GM23338 (cell line): ENCODE results near the gene REPS1. TPM values are rescaled to one million over a fixed set of nuclear protein-coding genes. Genes with fewer than 3 reads are reported as not detected.

Experiments
- ATAC-seq: fragments of 200-7000 bp; cut with Tn5 transposase; 3 replicates; pipeline ENCODE4 v1.9.1; 2020
- DNase-seq: peaks from one replicate; pipeline ENCODE4 v3.0.0-alpha.2; 2015; ENCODE audit warnings: low spot score
- H2AFZ ChIP-seq: fragments of 200-600 bp; sonication (generic); 2 replicates; pipeline ENCODE4 v1.8.0; 2016; ENCODE audit warnings: antibody characterized with exemption, mild to moderate bottlenecking, moderate library complexity
- H3F3A ChIP-seq: fragments of 200-600 bp; sonication (generic); replicated peaks from 2 replicates; pipeline ENCODE4 v1.8.0; 2017; ENCODE audit warnings: antibody characterized with exemption, mixed run types, low read depth
- H3K27ac ChIP-seq: fragments of 200-600 bp; sonication (generic); 2 replicates; pipeline ENCODE4 v1.6.1; 2016; ENCODE audit warnings: low read depth
- H3K27me3 ChIP-seq: fragments of 200-600 bp; sonication (generic); 2 replicates; pipeline ENCODE4 v1.8.0; 2016; ENCODE audit warnings: mild to moderate bottlenecking, mixed run types, moderate library complexity; ENCODE audit not compliant: insufficient read depth
- H3K36me3 ChIP-seq: fragments of 200-600 bp; sonication (generic); 2 replicates; pipeline ENCODE4 v1.8.0; 2016; ENCODE audit warnings: mild to moderate bottlenecking; ENCODE audit not compliant: insufficient read depth
- H3K4me1 ChIP-seq: fragments of 200-600 bp; sonication (generic); 2 replicates; pipeline ENCODE4 v1.8.0; 2016; ENCODE audit warnings: mild to moderate bottlenecking, moderate library complexity; ENCODE audit not compliant: insufficient read depth
- H3K4me2 ChIP-seq: fragments of 200-600 bp; sonication (generic); 2 replicates; pipeline ENCODE4 v1.7.1; 2017; ENCODE audit warnings: mixed run types
- H3K4me3 ChIP-seq: fragments of 200-600 bp; sonication (generic); 2 replicates; pipeline ENCODE4 v1.6.1; 2016; ENCODE audit warnings: mixed run types
- H3K79me2 ChIP-seq: fragments of 200-600 bp; sonication (generic); replicated peaks from 2 replicates; pipeline ENCODE4 v1.8.0; 2017; ENCODE audit warnings: mild to moderate bottlenecking; ENCODE audit not compliant: insufficient read depth
- H3K9me2 ChIP-seq: fragments of 200-600 bp; sonication (generic); 2 replicates; pipeline ENCODE4 v1.8.0; 2017; ENCODE audit not compliant: insufficient read depth
- H4K20me1 ChIP-seq: fragments of 200-600 bp; sonication (generic); replicated peaks from 2 replicates; pipeline ENCODE4 v1.8.0; 2017; ENCODE audit warnings: mild to moderate bottlenecking; ENCODE audit not compliant: insufficient read depth
- H3K27ac Mint-ChIP-seq: 2 replicates; pipeline ENCODE4 v1.8.0; 2020; ENCODE audit warnings: inconsistent platforms, mild to moderate bottlenecking, moderate library complexity, mixed read lengths
- H3K27me3 Mint-ChIP-seq: 3 replicates; pipeline ENCODE4 v1.8.0; 2022; ENCODE audit warnings: low read depth, mild to moderate bottlenecking, moderate library complexity, mixed read lengths, inconsistent platforms; ENCODE audit not compliant: insufficient read depth, poor library complexity
- H3K36me3 Mint-ChIP-seq: 3 replicates; pipeline ENCODE4 v1.8.0; 2021; ENCODE audit warnings: low read depth, mild to moderate bottlenecking, inconsistent platforms, moderate library complexity, mixed read lengths
- H3K4me1 Mint-ChIP-seq: 3 replicates; pipeline ENCODE4 v1.8.0; 2020; ENCODE audit warnings: mild to moderate bottlenecking, inconsistent platforms, mixed read lengths
- H3K4me3 Mint-ChIP-seq: 3 replicates; pipeline ENCODE4 v1.8.0; 2021; ENCODE audit warnings: moderate library complexity, mild to moderate bottlenecking, inconsistent platforms, mixed read lengths
- H3K9me3 Mint-ChIP-seq: 3 replicates; pipeline ENCODE4 v1.8.0; 2020; ENCODE audit warnings: moderate library complexity, mild to moderate bottlenecking, inconsistent platforms, mixed read lengths
- CREB1 ChIP-seq: fragments of 250-450 bp; sonication (Bioruptor Pico); IDR thresholded peaks from 2 replicates; pipeline ENCODE4 v1.5.0; 2020; ENCODE audit warnings: low read depth, mild to moderate bottlenecking, moderate library complexity
- ETS1 ChIP-seq: IDR thresholded peaks from 2 replicates; pipeline ENCODE4 v1.6.1; 2016; ENCODE audit warnings: antibody characterized with exemption
- EZH2 ChIP-seq: fragments of 200-600 bp; sonication (generic); IDR thresholded peaks from one replicate; pipeline ENCODE4 v1.8.0; 2017; ENCODE audit warnings: antibody characterized with exemption, mild to moderate bottlenecking, low read depth; ENCODE audit not compliant: unreplicated experiment
- EZH2phosphoT487 ChIP-seq: fragments of 200-600 bp; sonication (generic); IDR thresholded peaks from one replicate; pipeline ENCODE4 v1.8.1; 2018; ENCODE audit warnings: antibody characterized with exemption; ENCODE audit not compliant: unreplicated experiment
- JUNB ChIP-seq: IDR thresholded peaks from one replicate; pipeline ENCODE4 v1.6.1; 2016; ENCODE audit warnings: antibody characterized with exemption; ENCODE audit not compliant: unreplicated experiment
- NANOG ChIP-seq: IDR thresholded peaks from 2 replicates; pipeline ENCODE4 v1.6.1; 2016; ENCODE audit warnings: antibody characterized with exemption, borderline replicate concordance
- POLR2AphosphoS5 ChIP-seq: IDR thresholded peaks from 2 replicates; pipeline ENCODE4 v1.6.1; 2016; ENCODE audit warnings: antibody characterized with exemption, low read depth
- REST ChIP-seq: IDR thresholded peaks from one replicate; pipeline ENCODE4 v1.6.1; 2018; ENCODE audit warnings: antibody characterized with exemption; ENCODE audit not compliant: unreplicated experiment
- STAT1 ChIP-seq: IDR thresholded peaks from one replicate; pipeline ENCODE4 v1.6.1; 2016; ENCODE audit warnings: antibody characterized with exemption; ENCODE audit not compliant: unreplicated experiment
- ZNF114 ChIP-seq: fragments of 250-450 bp; sonication (Bioruptor Pico); IDR thresholded peaks from 2 replicates; pipeline ENCODE4 v1.5.0; 2020; ENCODE audit warnings: mild to moderate bottlenecking, moderate library complexity
- ZNF331 ChIP-seq: fragments of 250-450 bp; sonication (Bioruptor Pico); IDR thresholded peaks from 2 replicates; pipeline ENCODE4 v1.5.0; 2020; ENCODE audit warnings: low read depth, mild to moderate bottlenecking, moderate library complexity
- ZNF462 ChIP-seq: fragments of 250-450 bp; sonication (Bioruptor Pico); IDR thresholded peaks from 2 replicates; pipeline ENCODE4 v1.5.0; 2020; ENCODE audit warnings: mild to moderate bottlenecking, moderate library complexity
- polyA plus RNA-seq: library from polyadenylated mRNA; unstranded; fragments of >200 nt; fragmentation: Nextera tagmentation; extraction: Ambion mirVana; gene quantifications from 2 replicates; pipeline ENCODE4 v1.2.1, GENCODE V29; 2016
- total RNA-seq: library from RNA; depleted of rRNA; stranded (reverse); fragments of >200 nt; shearing (Covaris generic); gene quantifications from 2 replicates; pipeline ENCODE4 v1.2.3, GENCODE V29; 2014
- TF ChIP-seq, protein P1 (sequence below), 2 experiments: fragments of 200-600 bp in 1 of 2; sonication (generic) in 1 of 2; conservative IDR thresholded peaks; 2 replicates each; pipeline versions ENCODE4 v1.5.1 to v1.6.1; 2016 to 2017; ENCODE audit warnings: antibody characterized with exemption in 2 of 2, low read depth in 2 of 2, mild to moderate bottlenecking in 2 of 2, moderate library complexity in 1 of 2

REPS1 gene
- total and polyA plus RNA-seq, 2 experiments from 2014 or later: 46.0 to 65.7 TPM

DNA sequence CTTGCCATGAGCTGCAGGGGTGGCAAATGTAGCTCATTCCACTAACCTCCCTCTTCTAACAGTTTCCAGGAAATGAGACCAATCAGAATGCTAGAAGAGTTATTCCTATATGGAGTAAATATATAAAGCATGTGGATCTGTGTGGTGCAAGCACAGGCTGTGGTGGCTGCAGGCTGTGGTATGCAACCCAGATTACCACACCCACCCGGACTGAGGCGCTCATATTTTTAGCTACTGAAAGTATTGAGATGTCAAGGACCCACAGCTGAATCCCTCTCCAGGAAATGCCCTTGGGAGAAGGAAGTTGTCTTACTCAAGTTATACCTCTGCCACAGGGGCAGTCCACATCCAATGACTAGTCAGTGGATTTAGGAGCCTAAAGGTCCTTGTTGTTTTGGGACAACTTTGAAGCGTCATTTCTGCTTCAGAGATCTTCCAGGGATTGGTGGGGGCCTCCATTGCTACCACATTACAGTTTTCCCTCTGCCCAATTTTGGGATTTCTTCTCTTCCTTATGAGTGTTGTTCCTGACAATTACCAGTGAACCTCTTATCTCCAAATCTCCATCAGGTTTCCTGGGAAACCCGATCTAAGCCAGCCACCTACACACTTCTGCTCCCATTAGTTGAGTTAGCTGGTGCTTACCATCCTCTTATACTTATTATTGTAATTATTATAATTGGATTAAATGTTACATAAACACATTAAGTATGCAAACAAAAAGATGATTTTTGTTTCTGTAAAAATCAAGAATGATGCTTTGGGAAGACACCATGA lies 12.1 kb upstream of the REPS1 start:
- Mint-ChIP-seq H3K4me1 (peaks cover 11% of the 10 kb centered on the region; the same call in 2 of the 3 replicates), H3K36me3 (no peaks in the 10 kb centered on the region), H3K27me3 (peaks cover under 1% of the 10 kb centered on the region), H3K9me3 (no peaks in the 10 kb centered on the region), H3K4me3 (no peak overlapping the region), H3K27ac (no peak overlapping the region)
- Histone ChIP-seq H3K4me2 (no peak overlapping the region), H3K4me3 (no peak overlapping the region), H3K79me2 (no peaks in the 10 kb centered on the region), H3K36me3 (no peaks in the 10 kb centered on the region), H3F3A (no peaks in the 10 kb centered on the region), H3K27me3 (no peaks in the 10 kb centered on the region), H3K4me1 (0 out of 2 replicates have a peak, but pooled peaks cover 9% of the 10 kb centered on the region), H4K20me1 (no peaks in the 10 kb centered on the region), H2AFZ (peak overlapping the region; percentile 79; the same call in 1 of the 2 replicates), H3K27ac (no peak overlapping the region), H3K9me2 (peaks cover 14% of the 10 kb centered on the region)
- TF ChIP-seq ETS1 (no peak), EZH2 (no peak), STAT1 (no peak), REST (no peak), JUNB (no peak), CREB1 (CRISPR knock-in tag) (no peak), ZNF462 (CRISPR knock-in tag) (no peak), NANOG (no peak), ZNF114 (CRISPR knock-in tag) (no peak), ZNF331 (CRISPR knock-in tag) (no peak), POLR2AphosphoS5 (no peak), EZH2phosphoT487 (no peak)
- TF ChIP-seq, protein P1, sequence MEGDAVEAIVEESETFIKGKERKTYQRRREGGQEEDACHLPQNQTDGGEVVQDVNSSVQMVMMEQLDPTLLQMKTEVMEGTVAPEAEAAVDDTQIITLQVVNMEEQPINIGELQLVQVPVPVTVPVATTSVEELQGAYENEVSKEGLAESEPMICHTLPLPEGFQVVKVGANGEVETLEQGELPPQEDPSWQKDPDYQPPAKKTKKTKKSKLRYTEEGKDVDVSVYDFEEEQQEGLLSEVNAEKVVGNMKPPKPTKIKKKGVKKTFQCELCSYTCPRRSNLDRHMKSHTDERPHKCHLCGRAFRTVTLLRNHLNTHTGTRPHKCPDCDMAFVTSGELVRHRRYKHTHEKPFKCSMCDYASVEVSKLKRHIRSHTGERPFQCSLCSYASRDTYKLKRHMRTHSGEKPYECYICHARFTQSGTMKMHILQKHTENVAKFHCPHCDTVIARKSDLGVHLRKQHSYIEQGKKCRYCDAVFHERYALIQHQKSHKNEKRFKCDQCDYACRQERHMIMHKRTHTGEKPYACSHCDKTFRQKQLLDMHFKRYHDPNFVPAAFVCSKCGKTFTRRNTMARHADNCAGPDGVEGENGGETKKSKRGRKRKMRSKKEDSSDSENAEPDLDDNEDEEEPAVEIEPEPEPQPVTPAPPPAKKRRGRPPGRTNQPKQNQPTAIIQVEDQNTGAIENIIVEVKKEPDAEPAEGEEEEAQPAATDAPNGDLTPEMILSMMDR (conservative IDR thresholded peaks at IDR 0.05; ENCODE audit: low read depth in 2 of 2): no peak
- no peak for ATAC-seq
- DNase-seq: no peak
